ENCODE measurements around the gene NRP1.

The NRP1 gene

GRCh38 chr10:33142295-33142694, 192.2 kb downstream of the NRP1 start:
- DNase-seq, result no peak

GRCh38 chr10:33141251-33141650, 193.2 kb downstream of the NRP1 start:
- no peak for DNase-seq

- peak; percentile 90 to 96 for DNase-seq
Measured at GRCh38 chr10:33139181-33139646, 195.3 kb downstream of the NRP1 start.

GRCh38 chr10:33138686-33139085, 195.8 kb downstream of the NRP1 start:
- DNase-seq, result peak in 1 of 2 donors; percentile 40

- DNase-seq, result no peak
Measured at GRCh38 chr10:33137356-33138005, 197.0 kb downstream of the NRP1 start.

- DNase-seq, result no peak
Measured at GRCh38 chr10:33136781-33137180, 197.7 kb downstream of the NRP1 start.

- peak; percentile 39 to 73 for DNase-seq
Measured at GRCh38 chr10:33136271-33136670, 198.2 kb downstream of the NRP1 start.

GRCh38 chr10:33134011-33134751, 200.3 kb downstream of the NRP1 start:
- peak; percentile 60 to 85 for DNase-seq

- DNase-seq, result no peak
Measured at GRCh38 chr10:33133557-33133956, 200.9 kb downstream of the NRP1 start.

- DNase-seq, result peak; percentile 59 to 74
Measured at GRCh38 chr10:33132626-33133025, 201.8 kb downstream of the NRP1 start.

GRCh38 chr10:33129996-33130386, 204.5 kb downstream of the NRP1 start:
- no peak for DNase-seq

GRCh38 chr10:33129141-33129995, 205.1 kb downstream of the NRP1 start:
- no peak for DNase-seq

- no peak for DNase-seq
Measured at GRCh38 chr10:33127622-33128021, 206.8 kb downstream of the NRP1 start.
